Activated CD8-positive, alpha-beta memory T cell treated with anti-CD3 and anti-CD28 coated beads for 36 hours (primary cell): ENCODE data around the gene FBN2. TPM values are rescaled to one million over a fixed set of nuclear protein-coding genes. Genes with fewer than 3 reads are reported as not detected.

Experiments
- CTCF ChIA-PET: fragments of 350-600 bp; sonication (Branson Sonifier 250); formaldehyde crosslinking; loops from one replicate; lab custom pipeline; 2021; ENCODE audit warnings: antibody characterized with exemption; lab: Charles Lee
- POLR2A ChIA-PET: fragments of 350-600 bp; sonication (Branson Sonifier 250); formaldehyde crosslinking; loops from one replicate; lab custom pipeline; 2021; ENCODE audit warnings: antibody characterized with exemption; lab: Charles Lee
- total RNA-seq, 2 experiments: library from RNA; stranded (reverse); gene quantifications; one replicate each; pipeline ENCODE4 v1.2.3, GENCODE V29; 2021

The FBN2 gene
- total RNA-seq, 2 experiments from 2014 or later: not detected

- ChIA-PET POLR2A (no interaction called here), CTCF (no interaction called here)
Observed at GRCh38 chr5:128237000-128237399, 301.0 kb downstream of the FBN2 start.

- POLR2A ChIA-PET: no interaction called here
- CTCF ChIA-PET: no interaction called here
Observed at GRCh38 chr5:128236334-128236733, 301.7 kb downstream of the FBN2 start.

GRCh38 chr5:128234928-128235641, 303.0 kb downstream of the FBN2 start:
- CTCF ChIA-PET: no interaction called here
- POLR2A ChIA-PET: no interaction called here

GRCh38 chr5:128228521-128228920, 309.5 kb downstream of the FBN2 start:
- CTCF ChIA-PET: interaction anchor here (1.1 kb wide), 1 partner anchor 14 kb away, joined by 3 read pairs; no protein-coding TSS in a partner anchor
- POLR2A ChIA-PET: no interaction called here

GRCh38 chr5:128228008-128228407, 310.0 kb downstream of the FBN2 start:
- POLR2A ChIA-PET: no interaction called here
- CTCF ChIA-PET: interaction anchor here (0.6 to 1.1 kb wide), 2 partner anchors 13 to 26 kb away, joined by 3 read pairs; no protein-coding TSS in a partner anchor

- POLR2A ChIA-PET: no interaction called here
Observed at GRCh38 chr5:128225245-128226030, 312.6 kb downstream of the FBN2 start.

GRCh38 chr5:128224336-128224735, 313.7 kb downstream of the FBN2 start:
- CTCF ChIA-PET: no interaction called here
- POLR2A ChIA-PET: no interaction called here

More at GRCh38 chr5:128225245-128226030, 312.6 kb downstream of the FBN2 start:
- CTCF ChIA-PET: no interaction called here

- CTCF ChIA-PET: no interaction called here
- POLR2A ChIA-PET: no interaction called here
Observed at GRCh38 chr5:128220841-128221240, 317.2 kb downstream of the FBN2 start.

GRCh38 chr5:128216860-128217531, 321.0 kb downstream of the FBN2 start:
- POLR2A ChIA-PET: no interaction called here
- CTCF ChIA-PET: no interaction called here

GRCh38 chr5:128216285-128216684, 321.8 kb downstream of the FBN2 start:
- POLR2A ChIA-PET: no interaction called here
- CTCF ChIA-PET: no interaction called here

GRCh38 chr5:128213833-128214232, 324.2 kb downstream of the FBN2 start:
- POLR2A ChIA-PET: no interaction called here
- CTCF ChIA-PET: no interaction called here

- CTCF ChIA-PET: no interaction called here
- POLR2A ChIA-PET: no interaction called here
Observed at GRCh38 chr5:128213340-128213739, 324.7 kb downstream of the FBN2 start.

- CTCF ChIA-PET: interaction anchor here (0.9 to 1.1 kb wide), 2 partner anchors 286 to 693 kb away, joined by 3 read pairs; no protein-coding TSS in a partner anchor
- POLR2A ChIA-PET: no interaction called here
Observed at GRCh38 chr5:128212191-128212806, 325.7 kb downstream of the FBN2 start.

GRCh38 chr5:128208436-128208835, 329.6 kb downstream of the FBN2 start:
- ChIA-PET POLR2A (no interaction called here), CTCF (no interaction called here)
